H1 (cell line): Measurements from ENCODE around the gene MCEE. TPM values are rescaled to one million over a fixed set of nuclear protein-coding genes. Genes with fewer than 3 reads are reported as not detected.

Experiments used
- CTCF ChIA-PET: fragments of 300-600 bp; sonication (Branson Sonifier 250); formaldehyde crosslinking; loops from one replicate; lab custom pipeline; 2021; ENCODE audit not compliant: partially characterized antibody; lab: Charles Lee
- POLR2A ChIA-PET: fragments of 300-600 bp; sonication (Branson Sonifier 250); formaldehyde crosslinking; loops from one replicate; lab custom pipeline; 2021; ENCODE audit warnings: inconsistent platforms; ENCODE audit not compliant: partially characterized antibody; lab: Charles Lee
- DNase-seq, 2 experiments: peaks; one replicate each; pipeline versions ENCODE4 v3.0.0 to v3.0.0-alpha.2; 2010 to 2022; ENCODE audit warnings: low spot score in 2 of 2, low read depth in 1 of 2, mixed read lengths in 1 of 2
- FAIRE-seq: peaks from 2 replicates; lab custom pipeline; 2011; peaks lifted over from hg19 to GRCh38; lab: Jason Lieb, UNC
- H2AFZ ChIP-seq: 2 replicates; pipeline ENCODE4 v1.8.1; 2012; ENCODE audit warnings: low read length, inconsistent platforms
- H2AK5ac ChIP-seq: 2 replicates; pipeline ENCODE4 v1.6.1; 2013; ENCODE audit warnings: low read depth, low read length
- H2BK120ac ChIP-seq: replicated peaks from 2 replicates; pipeline ENCODE3; 2013; ENCODE audit warnings: low read depth, low read length, inconsistent platforms
- H2BK12ac ChIP-seq: 2 replicates; pipeline ENCODE4 v1.6.1; 2013; ENCODE audit warnings: low read depth, low read length
- H2BK15ac ChIP-seq: 2 replicates; pipeline ENCODE4 v1.6.1; 2013; ENCODE audit warnings: low read length
- H2BK20ac ChIP-seq: 2 replicates; pipeline ENCODE4 v1.6.1; 2013; ENCODE audit warnings: low read length
- H2BK5ac ChIP-seq: 2 replicates; pipeline ENCODE4 v1.6.1; 2013; ENCODE audit warnings: low read depth, low read length
- H3K14ac ChIP-seq: 2 replicates; pipeline ENCODE4 v1.6.1; 2013; ENCODE audit warnings: inconsistent platforms; ENCODE audit not compliant: insufficient read length
- H3K18ac ChIP-seq: 2 replicates; pipeline ENCODE4 v1.6.1; 2013; ENCODE audit warnings: low read length; ENCODE audit errors: extremely low read depth
- H3K23ac ChIP-seq: 2 replicates; pipeline ENCODE4 v1.6.1; 2013; ENCODE audit warnings: inconsistent platforms; ENCODE audit not compliant: insufficient read length
- H3K23me2 ChIP-seq: 2 replicates; pipeline ENCODE4 v1.6.1; 2013; ENCODE audit warnings: low read depth, low read length
- H3K27ac ChIP-seq: 2 replicates; pipeline ENCODE4 v1.6.1; 2011; ENCODE audit warnings: low read depth, low read length, inconsistent platforms
- H3K27me3 ChIP-seq, 4 experiments: replicated peaks in 1 of 4; 1 replicate in 1 of 4; 2 replicates in 3 of 4; pipeline versions ENCODE4 v1.6.1 to v1.8.1; 2011 to 2013; ENCODE audit warnings: low read length in 3 of 4, mild to moderate bottlenecking in 3 of 4, inconsistent platforms in 2 of 4, mixed read lengths in 2 of 4, moderate library complexity in 1 of 4; ENCODE audit not compliant: control insufficient read depth in 3 of 4, insufficient read depth in 3 of 4; ENCODE audit errors: extremely low read depth in 1 of 4
- H3K36me3 ChIP-seq, 4 experiments: 2 replicates each; pipeline versions ENCODE4 v1.6.1 to v1.8.1; 2011 to 2013; ENCODE audit warnings: mild to moderate bottlenecking in 4 of 4, low read length in 3 of 4, moderate library complexity in 2 of 4, control low read depth in 1 of 4, inconsistent platforms in 1 of 4; ENCODE audit not compliant: insufficient read depth in 4 of 4, control insufficient read depth in 2 of 4
- H3K4ac ChIP-seq: replicated peaks from 2 replicates; pipeline ENCODE3; 2013; ENCODE audit warnings: low read length, low read depth, mixed read lengths, inconsistent platforms; ENCODE audit not compliant: insufficient read length
- H3K4me1 ChIP-seq, 4 experiments: replicated peaks in 1 of 4; 1 replicate in 1 of 4; 2 replicates in 3 of 4; pipeline versions ENCODE4 v1.6.1 to v1.8.1; 2011 to 2013; ENCODE audit warnings: low read length in 3 of 4, inconsistent platforms in 2 of 4, mixed read lengths in 1 of 4; ENCODE audit not compliant: insufficient read depth in 4 of 4, control insufficient read depth in 3 of 4
- H3K4me2 ChIP-seq, 2 experiments: 2 replicates each; pipeline versions ENCODE4 v1.6.1 to v1.8.1; 2011 to 2013; ENCODE audit warnings: low read depth in 2 of 2, low read length in 2 of 2, control low read depth in 1 of 2, inconsistent platforms in 1 of 2, mild to moderate bottlenecking in 1 of 2; ENCODE audit not compliant: insufficient read depth in 1 of 2
- H3K4me3 ChIP-seq, 4 experiments: fragments of 200-600, 300-600 bp in 1 of 4; sonication (generic), shearing (Covaris generic), sonication (Bioruptor Twin) in 1 of 4; 2 replicates each; pipeline versions ENCODE4 v1.5.1 to v1.8.1; 2011 to 2016; ENCODE audit warnings: low read length in 4 of 4, low read depth in 3 of 4, control low read depth in 2 of 4, inconsistent platforms in 2 of 4, mild to moderate bottlenecking in 2 of 4, mixed read lengths in 1 of 4, moderate library complexity in 1 of 4; ENCODE audit not compliant: insufficient read depth in 2 of 4; ENCODE audit errors: extremely low read depth in 1 of 4
- H3K56ac ChIP-seq: replicated peaks from 2 replicates; pipeline ENCODE3; 2013; ENCODE audit warnings: low read depth, mild to moderate bottlenecking, mixed read lengths, low read length, inconsistent platforms; ENCODE audit not compliant: insufficient read length
- H3K79me1 ChIP-seq: 2 replicates; pipeline ENCODE4 v1.6.1; 2013; ENCODE audit warnings: low read depth, low read length, control low read depth
- H3K79me2 ChIP-seq, 2 experiments: 2 replicates each; pipeline versions ENCODE4 v1.6.1 to v1.8.1; 2012 to 2013; ENCODE audit warnings: low read length in 2 of 2, mild to moderate bottlenecking in 2 of 2, inconsistent platforms in 1 of 2; ENCODE audit not compliant: insufficient read depth in 2 of 2, control insufficient read depth in 1 of 2
- H3K9ac ChIP-seq, 4 experiments: replicated peaks in 1 of 4; 1 replicate in 1 of 4; 2 replicates in 3 of 4; pipeline versions ENCODE4 v1.6.1 to v1.8.1; 2011 to 2013; ENCODE audit warnings: low read depth in 3 of 4, low read length in 3 of 4, control low read depth in 2 of 4, mild to moderate bottlenecking in 2 of 4, moderate library complexity in 2 of 4, inconsistent platforms in 1 of 4; ENCODE audit errors: extremely low read depth in 1 of 4
- H3K9me3 ChIP-seq, 2 experiments: 2 replicates each; pipeline versions ENCODE4 v1.6.1 to v1.8.1; 2012 to 2013; ENCODE audit warnings: mild to moderate bottlenecking in 2 of 2, moderate library complexity in 2 of 2, control low read depth in 1 of 2, inconsistent platforms in 1 of 2, low read depth in 1 of 2, low read length in 1 of 2, mixed read lengths in 1 of 2; ENCODE audit not compliant: insufficient read depth in 2 of 2
- H4K20me1 ChIP-seq, 2 experiments: replicated peaks in 1 of 2; 2 replicates each; pipeline versions ENCODE3 to v1.8.1; 2011 to 2013; ENCODE audit warnings: inconsistent platforms in 2 of 2, low read length in 2 of 2, mild to moderate bottlenecking in 1 of 2; ENCODE audit not compliant: insufficient read depth in 2 of 2, control insufficient read depth in 1 of 2
- H4K5ac ChIP-seq: 2 replicates; pipeline ENCODE4 v1.6.1; 2013; ENCODE audit warnings: low read length, low read depth, mixed read lengths, inconsistent platforms; ENCODE audit not compliant: insufficient read length
- H4K8ac ChIP-seq: 2 replicates; pipeline ENCODE4 v1.8.0; 2013; ENCODE audit warnings: mild to moderate bottlenecking, moderate library complexity, low read length, inconsistent platforms; ENCODE audit not compliant: insufficient read depth; ENCODE audit errors: extremely low read depth
- H4K91ac ChIP-seq: replicated peaks from 2 replicates; pipeline ENCODE3; 2013; ENCODE audit warnings: low read length, mixed read lengths, inconsistent platforms; ENCODE audit not compliant: insufficient read length
- GABPA ChIP-seq: IDR thresholded peaks from 2 replicates; pipeline ENCODE4 v1.6.1; 2011; ENCODE audit warnings: mild to moderate bottlenecking, low read length, moderate library complexity, borderline replicate concordance; ENCODE audit not compliant: insufficient read depth
- WGBS, 2 experiments: shearing (Covaris generic) in 1 of 2; methylation state at CpG; one replicate each; pipeline versions ENCODE4 v1.1.6 to v1.1.7; 2013 to 2015; ENCODE audit warnings: low lambda C conversion rate in 2 of 2, mixed read lengths in 2 of 2, inconsistent platforms in 1 of 2, low coverage in 1 of 2, missing lambda C conversion rate in 1 of 2; ENCODE audit not compliant: insufficient replicate concordance in 2 of 2, insufficient coverage in 1 of 2, insufficient read length in 1 of 2; ENCODE audit errors: extremely low coverage in 1 of 2, missing lambda C conversion rate in 1 of 2; 5-methylcytosine and 5-hydroxymethylcytosine counted together
- polyA plus RNA-seq, 7 experiments: library from polyadenylated mRNA; depleted of rRNA in 3 of 7; stranded (reverse) in 5 of 7; unstranded in 2 of 7; fragments of >200 nt in 5 of 7; fragments of 200-250 nt in 2 of 7; gene quantifications; 1 replicate in 5 of 7; 2 replicates in 1 of 7; 4 replicates in 1 of 7; pipeline versions ENCODE4 v1.2.1 to v1.2.3, GENCODE V29; 2011 to 2013; ENCODE audit warnings: missing spikeins in 2 of 7, mixed read lengths in 2 of 7
- total RNA-seq: library from RNA; stranded (reverse); fragmentation: NEBNext Ultra II Directional; extraction: Animal tissue kit (Norgen Biotek cat#: 25700); gene quantifications from 2 replicates; pipeline ENCODE4 v1.2.1, GENCODE V29; 2021

MCEE gene
- total and polyA plus RNA-seq, 2 of the 8 experiments (the other 6 are each of a cell fraction or from before 2014, with no cell fraction given): 7.3 to 14.1 TPM

DNA sequence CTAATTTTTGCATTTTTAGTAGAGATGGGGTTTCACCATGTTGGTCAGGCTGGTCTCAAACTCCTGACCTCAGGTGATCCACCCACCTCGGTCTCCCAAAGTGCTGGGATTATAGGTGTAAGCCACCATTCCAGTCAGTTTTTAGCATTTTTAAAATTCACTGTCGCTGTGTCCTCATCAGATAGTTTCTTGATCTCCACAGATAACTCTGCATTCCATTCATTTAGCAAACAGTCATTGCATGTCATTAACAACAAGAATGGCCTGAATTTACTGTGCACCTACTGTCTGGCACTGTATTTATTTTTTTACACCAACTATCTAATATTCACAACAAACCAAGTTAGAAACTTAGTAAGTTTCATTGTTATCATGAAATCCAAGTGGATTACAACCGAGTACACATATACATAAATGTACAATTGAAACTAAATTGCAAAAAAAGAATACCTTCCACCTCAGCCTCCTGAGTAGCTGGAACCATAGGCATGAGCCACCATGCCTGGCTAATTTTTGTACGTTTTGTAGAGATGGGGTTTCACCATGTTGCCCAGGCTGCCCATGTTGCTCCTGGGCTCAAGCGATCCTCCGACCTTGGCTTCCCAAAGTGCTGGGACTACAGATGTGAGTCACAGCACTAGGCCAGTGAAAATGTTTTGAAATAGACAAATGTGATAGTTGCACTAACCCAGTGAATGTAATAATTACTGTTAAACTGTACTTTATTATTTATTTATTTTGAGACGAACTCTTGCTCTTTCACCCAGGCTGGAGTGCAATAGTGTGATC, 4.3 kb downstream of the MCEE start:
- FAIRE-seq: no peak

More for the DNA sequence above, 4.3 kb downstream of the MCEE start:
- Histone ChIP-seq H3K9ac (no peak overlapping the region), H2AK5ac (no peak overlapping the region), H3K56ac (no peak overlapping the region), H3K18ac (no peak overlapping the region), H2BK20ac (no peak overlapping the region), H2BK15ac (no peak overlapping the region), H3K4me2 (no peak overlapping the region), H3K4me1 (no peaks in the 10 kb centered on the region), H3K14ac (no peak overlapping the region), H3K23ac (no peak overlapping the region), H4K5ac (no peak overlapping the region), H3K27me3 (no peaks in the 10 kb centered on the region), H4K8ac (no peak overlapping the region), H2BK12ac (no peak overlapping the region), H2BK120ac (no peak overlapping the region), H3K79me1 (no peaks in the 10 kb centered on the region), H3K9me3 (no peaks in the 10 kb centered on the region), H3K36me3 (peaks cover 2 to 6% (median 5%) of the 10 kb centered on the region in 4 experiments; a peak in 5 of 8 replicates), H4K20me1 (peaks cover 0 to 4% of the 10 kb centered on the region in 2 experiments), H3K27ac (no peak overlapping the region), H3K4me3 (no peak overlapping the region), H3K4ac (no peak overlapping the region), H2AFZ (no peak overlapping the region), H2BK5ac (no peak overlapping the region), H4K91ac (no peak overlapping the region), H3K79me2 (peaks cover 0 to 27% of the 10 kb centered on the region in 2 experiments; a peak in 3 of 4 replicates), H3K23me2 (no peaks in the 10 kb centered on the region; the same call in 1 of the 2 replicates)
- no peak for TF ChIP-seq GABPA
- ChIA-PET CTCF (interaction anchor here (1.3 to 1.4 kb wide), 2 partner anchors 25 to 54 kb away, joined by 3 to 5 read pairs; no protein-coding TSS in a partner anchor), POLR2A (interaction anchor here (1.8 kb wide), 1 partner anchor 8 kb away, joined by 6 read pairs; no protein-coding TSS in a partner anchor)
- DNase-seq: no peak
- 90% methylated on average over 7 of the region's 7 CpGs; no CpG with 5 or more reads in 1 of the 2 experiments for WGBS, 2 experiments
